Fibroblast of pulmonary artery (primary cell): ENCODE results near the gene KCNK2.
A peak's percentile ranks its signal among the peaks of the same experiment; 100 is the strongest.

Experiments
- DNase-seq: peaks from one replicate; pipeline ENCODE4 v3.0.0-alpha.2; 2010; ENCODE audit warnings: low read depth
- H3K4me3 ChIP-seq: replicated peaks from 2 replicates; pipeline ENCODE4 v1.5.1; 2011; ENCODE audit warnings: low read depth, mild to moderate bottlenecking, control low read depth, low read length, moderate library complexity
- TF ChIP-seq, protein P1 (sequence below): IDR thresholded peaks from 2 replicates; pipeline ENCODE4 v1.5.1; 2011; ENCODE audit warnings: mild to moderate bottlenecking, control low read depth, low read length, inconsistent platforms; ENCODE audit errors: missing control alignments

KCNK2 gene

GRCh38 chr1:215256936-215257679, 174.6 kb downstream of the KCNK2 start:
- peak; percentile 8 for DNase-seq
- no peak overlapping the region for H3K4me3 ChIP-seq
- TF ChIP-seq, protein P1, sequence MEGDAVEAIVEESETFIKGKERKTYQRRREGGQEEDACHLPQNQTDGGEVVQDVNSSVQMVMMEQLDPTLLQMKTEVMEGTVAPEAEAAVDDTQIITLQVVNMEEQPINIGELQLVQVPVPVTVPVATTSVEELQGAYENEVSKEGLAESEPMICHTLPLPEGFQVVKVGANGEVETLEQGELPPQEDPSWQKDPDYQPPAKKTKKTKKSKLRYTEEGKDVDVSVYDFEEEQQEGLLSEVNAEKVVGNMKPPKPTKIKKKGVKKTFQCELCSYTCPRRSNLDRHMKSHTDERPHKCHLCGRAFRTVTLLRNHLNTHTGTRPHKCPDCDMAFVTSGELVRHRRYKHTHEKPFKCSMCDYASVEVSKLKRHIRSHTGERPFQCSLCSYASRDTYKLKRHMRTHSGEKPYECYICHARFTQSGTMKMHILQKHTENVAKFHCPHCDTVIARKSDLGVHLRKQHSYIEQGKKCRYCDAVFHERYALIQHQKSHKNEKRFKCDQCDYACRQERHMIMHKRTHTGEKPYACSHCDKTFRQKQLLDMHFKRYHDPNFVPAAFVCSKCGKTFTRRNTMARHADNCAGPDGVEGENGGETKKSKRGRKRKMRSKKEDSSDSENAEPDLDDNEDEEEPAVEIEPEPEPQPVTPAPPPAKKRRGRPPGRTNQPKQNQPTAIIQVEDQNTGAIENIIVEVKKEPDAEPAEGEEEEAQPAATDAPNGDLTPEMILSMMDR: no peak

- no peak for DNase-seq
- TF ChIP-seq, protein P1: no peak
- H3K4me3 ChIP-seq: no peak overlapping the region
Measured at GRCh38 chr1:215260711-215261110, 178.2 kb downstream of the KCNK2 start.

DNA sequence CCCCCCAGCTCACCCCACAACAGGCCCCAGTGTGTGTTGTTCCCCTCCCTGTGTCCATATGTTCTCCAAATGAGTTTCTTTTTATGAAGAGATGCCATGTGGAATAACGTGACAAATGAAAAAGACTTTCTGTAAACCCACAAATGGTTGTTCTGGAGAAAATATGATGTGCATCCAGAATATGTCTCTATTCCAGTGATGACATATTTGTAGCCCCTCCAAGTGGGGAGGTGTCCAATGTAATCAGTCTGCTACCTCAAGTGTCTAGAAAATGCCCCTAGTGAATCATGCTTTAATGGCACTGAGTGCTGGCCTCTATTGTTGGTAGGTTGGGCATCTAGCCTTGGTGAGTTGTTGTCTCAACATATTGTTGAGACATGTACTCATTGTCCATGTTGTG, 179.6 kb downstream of the KCNK2 start:
- H3K4me3 ChIP-seq: no peak overlapping the region
- no peak for DNase-seq
- TF ChIP-seq, protein P1: no peak

GRCh38 chr1:215263636-215264035, 181.1 kb downstream of the KCNK2 start:
- TF ChIP-seq, protein P1: no peak
- DNase-seq: no peak
- H3K4me3 ChIP-seq: no peak overlapping the region

DNA sequence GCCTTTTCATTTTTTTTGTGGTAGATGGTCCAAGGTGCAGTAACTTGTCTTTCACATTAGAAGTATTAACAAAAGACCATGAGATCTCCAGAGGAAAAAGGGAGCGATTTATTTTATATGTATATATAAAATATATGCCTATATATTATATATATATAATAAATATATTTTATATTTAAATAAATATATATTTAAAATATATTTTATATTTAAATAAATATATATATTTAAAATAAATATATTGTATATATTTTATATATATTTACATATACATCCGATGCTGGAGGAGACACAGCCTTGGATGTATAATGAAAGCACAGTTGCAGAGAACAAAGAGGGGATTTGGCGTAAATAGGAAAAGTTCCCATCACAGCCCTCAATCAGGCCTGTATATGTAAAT, 182.1 kb downstream of the KCNK2 start:
- DNase-seq: no peak
- TF ChIP-seq, protein P1: no peak
- H3K4me3 ChIP-seq: no peak overlapping the region

DNA sequence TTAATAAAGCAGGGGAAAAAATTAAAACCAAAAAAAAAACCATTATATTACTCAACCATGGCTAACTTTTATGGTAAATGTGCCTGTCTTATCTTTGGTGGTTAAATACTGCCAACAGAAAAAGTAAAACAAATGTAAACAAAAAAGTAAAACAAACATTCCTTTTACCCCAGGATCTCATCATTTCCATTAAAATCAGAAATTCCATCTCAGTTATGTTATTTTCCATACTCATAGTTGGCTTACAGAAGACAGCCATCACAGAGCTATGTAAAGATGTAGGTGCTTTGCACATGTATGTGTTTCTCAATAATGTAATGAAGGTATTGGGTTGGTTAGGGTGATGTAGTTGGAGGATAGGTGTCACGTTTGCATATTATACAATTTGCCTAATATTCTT, 185.0 kb downstream of the KCNK2 start:
- TF ChIP-seq, protein P1: no peak

DNA sequence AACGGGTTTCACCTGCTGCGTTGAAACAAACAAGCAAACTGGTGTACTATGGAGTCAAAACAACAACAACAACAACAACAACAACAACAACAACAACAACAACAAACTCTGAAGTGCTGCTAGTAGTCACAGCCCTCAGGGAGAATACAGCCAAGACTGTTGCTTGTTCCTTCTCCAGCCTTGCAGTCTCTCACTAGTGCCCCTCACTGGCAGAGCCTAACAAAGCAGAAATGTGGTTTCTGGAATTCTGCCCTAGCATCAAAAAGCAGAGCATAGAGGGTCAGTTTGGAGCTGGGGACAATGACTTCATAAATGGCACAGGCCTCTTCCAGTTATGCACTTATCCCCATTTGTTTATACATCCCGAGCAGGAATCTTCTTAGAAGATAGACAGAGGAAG, 187.4 kb downstream of the KCNK2 start:
- TF ChIP-seq, protein P1: no peak
- no peak for DNase-seq
- H3K4me3 ChIP-seq: no peak overlapping the region

More for the DNA sequence above, 185.0 kb downstream of the KCNK2 start:
- H3K4me3 ChIP-seq: no peak overlapping the region
- no peak for DNase-seq
